WTC11 (cell line): ENCODE measurements around the gene NRG3.

ENCODE experiments used
- CREB1 ChIP-seq: sonication (generic); formaldehyde crosslinking; IDR thresholded peaks from 2 replicates; pipeline ENCODE4 v1.8.0; 2023; ENCODE audit warnings: mild to moderate bottlenecking, missing genetic modification reagents
- FOXP4 ChIP-seq: sonication (generic); formaldehyde crosslinking; IDR thresholded peaks from 2 replicates; pipeline ENCODE4 v1.8.0; 2022; ENCODE audit warnings: mild to moderate bottlenecking, missing genetic modification reagents
- MAX ChIP-seq: sonication (generic); formaldehyde crosslinking; IDR thresholded peaks from 2 replicates; pipeline ENCODE4 v1.8.0; 2022; ENCODE audit warnings: mild to moderate bottlenecking, missing genetic modification reagents
- NFYB ChIP-seq: sonication (generic); formaldehyde crosslinking; conservative IDR thresholded peaks from 2 replicates; pipeline ENCODE4 v1.8.0; 2022; ENCODE audit warnings: low read depth, missing genetic modification reagents
- NR2C2 ChIP-seq: sonication (generic); formaldehyde crosslinking; IDR thresholded peaks from 2 replicates; pipeline ENCODE4 v1.8.0; 2022; ENCODE audit warnings: mild to moderate bottlenecking, missing genetic modification reagents
- TEAD4 ChIP-seq: sonication (generic); formaldehyde crosslinking; IDR thresholded peaks from 2 replicates; pipeline ENCODE4 v1.8.0; 2022; ENCODE audit warnings: mild to moderate bottlenecking, missing genetic modification reagents
- ZNF671 ChIP-seq: fragments of 250-450 bp; sonication (Bioruptor Pico); IDR thresholded peaks from 2 replicates; pipeline ENCODE4 v1.8.0; 2021; ENCODE audit warnings: mild to moderate bottlenecking
- TF ChIP-seq, protein P1 (sequence below): fragments of 200-600 bp; IDR thresholded peaks from 2 replicates; pipeline ENCODE4 v1.8.0; 2022; ENCODE audit warnings: antibody characterized with exemption
- TF ChIP-seq, protein P2 (sequence below): fragments of 250-450 bp; sonication (Bioruptor Pico); IDR thresholded peaks from 2 replicates; pipeline ENCODE4 v1.8.0; 2021; ENCODE audit warnings: mild to moderate bottlenecking
- TF ChIP-seq, protein P3 (sequence below): sonication (generic); formaldehyde crosslinking; IDR thresholded peaks from 2 replicates; pipeline ENCODE4 v1.8.0; 2022; ENCODE audit warnings: mild to moderate bottlenecking, missing genetic modification reagents
- TF ChIP-seq, protein P4 (sequence below): sonication (generic); formaldehyde crosslinking; IDR thresholded peaks from 2 replicates; pipeline ENCODE4 v1.8.1; 2023; ENCODE audit warnings: mild to moderate bottlenecking, missing genetic modification reagents, moderate library complexity
- TF ChIP-seq, protein P5 (sequence below): sonication (generic); formaldehyde crosslinking; conservative IDR thresholded peaks from 2 replicates; pipeline ENCODE4 v1.8.1; 2022; ENCODE audit warnings: mild to moderate bottlenecking, missing genetic modification reagents
- TF ChIP-seq, protein P6 (sequence below): sonication (generic); formaldehyde crosslinking; IDR thresholded peaks from 2 replicates; pipeline ENCODE4 v1.8.1; 2022; ENCODE audit warnings: mild to moderate bottlenecking, moderate library complexity, missing genetic modification reagents
- TF ChIP-seq, protein P7 (sequence below): sonication (generic); formaldehyde crosslinking; IDR thresholded peaks from 2 replicates; pipeline ENCODE4 v1.8.1; 2023; ENCODE audit warnings: mild to moderate bottlenecking, missing genetic modification reagents

DNA sequence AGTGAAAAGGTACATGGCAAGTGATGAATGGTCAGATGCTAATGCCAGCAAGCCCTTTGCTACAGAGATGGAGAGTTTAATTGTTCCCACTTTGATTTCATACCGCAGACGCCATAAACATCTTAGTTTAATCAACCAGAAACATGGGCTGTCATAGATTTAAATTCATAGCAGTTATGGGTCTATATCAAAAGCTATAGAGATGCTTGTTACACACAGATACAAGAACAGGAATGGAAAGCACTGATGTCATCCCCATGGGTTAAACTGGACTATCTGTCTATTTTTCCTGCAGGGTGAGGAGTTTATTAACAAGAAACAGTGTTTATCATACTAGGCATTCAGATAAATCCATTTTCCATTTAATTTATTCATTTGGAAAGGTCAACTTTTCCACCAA is 409.2 kb downstream of the NRG3 start:
- TF ChIP-seq, protein P1, sequence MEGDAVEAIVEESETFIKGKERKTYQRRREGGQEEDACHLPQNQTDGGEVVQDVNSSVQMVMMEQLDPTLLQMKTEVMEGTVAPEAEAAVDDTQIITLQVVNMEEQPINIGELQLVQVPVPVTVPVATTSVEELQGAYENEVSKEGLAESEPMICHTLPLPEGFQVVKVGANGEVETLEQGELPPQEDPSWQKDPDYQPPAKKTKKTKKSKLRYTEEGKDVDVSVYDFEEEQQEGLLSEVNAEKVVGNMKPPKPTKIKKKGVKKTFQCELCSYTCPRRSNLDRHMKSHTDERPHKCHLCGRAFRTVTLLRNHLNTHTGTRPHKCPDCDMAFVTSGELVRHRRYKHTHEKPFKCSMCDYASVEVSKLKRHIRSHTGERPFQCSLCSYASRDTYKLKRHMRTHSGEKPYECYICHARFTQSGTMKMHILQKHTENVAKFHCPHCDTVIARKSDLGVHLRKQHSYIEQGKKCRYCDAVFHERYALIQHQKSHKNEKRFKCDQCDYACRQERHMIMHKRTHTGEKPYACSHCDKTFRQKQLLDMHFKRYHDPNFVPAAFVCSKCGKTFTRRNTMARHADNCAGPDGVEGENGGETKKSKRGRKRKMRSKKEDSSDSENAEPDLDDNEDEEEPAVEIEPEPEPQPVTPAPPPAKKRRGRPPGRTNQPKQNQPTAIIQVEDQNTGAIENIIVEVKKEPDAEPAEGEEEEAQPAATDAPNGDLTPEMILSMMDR: no peak
- TF ChIP-seq MAX (CRISPR knock-in tag) (no peak), TEAD4 (CRISPR knock-in tag) (no peak), NFYB (CRISPR knock-in tag) (no peak), FOXP4 (CRISPR knock-in tag) (no peak), ZNF671 (no peak), NR2C2 (no peak), CREB1 (CRISPR knock-in tag) (no peak)
- TF ChIP-seq, protein P2, sequence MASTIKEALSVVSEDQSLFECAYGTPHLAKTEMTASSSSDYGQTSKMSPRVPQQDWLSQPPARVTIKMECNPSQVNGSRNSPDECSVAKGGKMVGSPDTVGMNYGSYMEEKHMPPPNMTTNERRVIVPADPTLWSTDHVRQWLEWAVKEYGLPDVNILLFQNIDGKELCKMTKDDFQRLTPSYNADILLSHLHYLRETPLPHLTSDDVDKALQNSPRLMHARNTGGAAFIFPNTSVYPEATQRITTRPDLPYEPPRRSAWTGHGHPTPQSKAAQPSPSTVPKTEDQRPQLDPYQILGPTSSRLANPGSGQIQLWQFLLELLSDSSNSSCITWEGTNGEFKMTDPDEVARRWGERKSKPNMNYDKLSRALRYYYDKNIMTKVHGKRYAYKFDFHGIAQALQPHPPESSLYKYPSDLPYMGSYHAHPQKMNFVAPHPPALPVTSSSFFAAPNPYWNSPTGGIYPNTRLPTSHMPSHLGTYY (CRISPR knock-in tag): no peak
- TF ChIP-seq, protein P3, sequence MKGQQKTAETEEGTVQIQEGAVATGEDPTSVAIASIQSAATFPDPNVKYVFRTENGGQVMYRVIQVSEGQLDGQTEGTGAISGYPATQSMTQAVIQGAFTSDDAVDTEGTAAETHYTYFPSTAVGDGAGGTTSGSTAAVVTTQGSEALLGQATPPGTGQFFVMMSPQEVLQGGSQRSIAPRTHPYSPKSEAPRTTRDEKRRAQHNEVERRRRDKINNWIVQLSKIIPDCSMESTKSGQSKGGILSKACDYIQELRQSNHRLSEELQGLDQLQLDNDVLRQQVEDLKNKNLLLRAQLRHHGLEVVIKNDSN (CRISPR knock-in tag): no peak
- TF ChIP-seq, protein P4, sequence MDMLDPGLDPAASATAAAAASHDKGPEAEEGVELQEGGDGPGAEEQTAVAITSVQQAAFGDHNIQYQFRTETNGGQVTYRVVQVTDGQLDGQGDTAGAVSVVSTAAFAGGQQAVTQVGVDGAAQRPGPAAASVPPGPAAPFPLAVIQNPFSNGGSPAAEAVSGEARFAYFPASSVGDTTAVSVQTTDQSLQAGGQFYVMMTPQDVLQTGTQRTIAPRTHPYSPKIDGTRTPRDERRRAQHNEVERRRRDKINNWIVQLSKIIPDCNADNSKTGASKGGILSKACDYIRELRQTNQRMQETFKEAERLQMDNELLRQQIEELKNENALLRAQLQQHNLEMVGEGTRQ (CRISPR knock-in tag): no peak
- TF ChIP-seq, protein P5, sequence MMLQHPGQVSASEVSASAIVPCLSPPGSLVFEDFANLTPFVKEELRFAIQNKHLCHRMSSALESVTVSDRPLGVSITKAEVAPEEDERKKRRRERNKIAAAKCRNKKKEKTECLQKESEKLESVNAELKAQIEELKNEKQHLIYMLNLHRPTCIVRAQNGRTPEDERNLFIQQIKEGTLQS (CRISPR knock-in tag): no peak
- TF ChIP-seq, protein P6, sequence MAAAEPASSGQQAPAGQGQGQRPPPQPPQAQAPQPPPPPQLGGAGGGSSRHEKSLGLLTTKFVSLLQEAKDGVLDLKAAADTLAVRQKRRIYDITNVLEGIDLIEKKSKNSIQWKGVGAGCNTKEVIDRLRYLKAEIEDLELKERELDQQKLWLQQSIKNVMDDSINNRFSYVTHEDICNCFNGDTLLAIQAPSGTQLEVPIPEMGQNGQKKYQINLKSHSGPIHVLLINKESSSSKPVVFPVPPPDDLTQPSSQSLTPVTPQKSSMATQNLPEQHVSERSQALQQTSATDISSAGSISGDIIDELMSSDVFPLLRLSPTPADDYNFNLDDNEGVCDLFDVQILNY (CRISPR knock-in tag): no peak
- TF ChIP-seq, protein P7, sequence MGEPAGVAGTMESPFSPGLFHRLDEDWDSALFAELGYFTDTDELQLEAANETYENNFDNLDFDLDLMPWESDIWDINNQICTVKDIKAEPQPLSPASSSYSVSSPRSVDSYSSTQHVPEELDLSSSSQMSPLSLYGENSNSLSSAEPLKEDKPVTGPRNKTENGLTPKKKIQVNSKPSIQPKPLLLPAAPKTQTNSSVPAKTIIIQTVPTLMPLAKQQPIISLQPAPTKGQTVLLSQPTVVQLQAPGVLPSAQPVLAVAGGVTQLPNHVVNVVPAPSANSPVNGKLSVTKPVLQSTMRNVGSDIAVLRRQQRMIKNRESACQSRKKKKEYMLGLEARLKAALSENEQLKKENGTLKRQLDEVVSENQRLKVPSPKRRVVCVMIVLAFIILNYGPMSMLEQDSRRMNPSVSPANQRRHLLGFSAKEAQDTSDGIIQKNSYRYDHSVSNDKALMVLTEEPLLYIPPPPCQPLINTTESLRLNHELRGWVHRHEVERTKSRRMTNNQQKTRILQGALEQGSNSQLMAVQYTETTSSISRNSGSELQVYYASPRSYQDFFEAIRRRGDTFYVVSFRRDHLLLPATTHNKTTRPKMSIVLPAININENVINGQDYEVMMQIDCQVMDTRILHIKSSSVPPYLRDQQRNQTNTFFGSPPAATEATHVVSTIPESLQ (CRISPR knock-in tag): no peak
